ENCODE data around the gene RPA1.

DNA sequence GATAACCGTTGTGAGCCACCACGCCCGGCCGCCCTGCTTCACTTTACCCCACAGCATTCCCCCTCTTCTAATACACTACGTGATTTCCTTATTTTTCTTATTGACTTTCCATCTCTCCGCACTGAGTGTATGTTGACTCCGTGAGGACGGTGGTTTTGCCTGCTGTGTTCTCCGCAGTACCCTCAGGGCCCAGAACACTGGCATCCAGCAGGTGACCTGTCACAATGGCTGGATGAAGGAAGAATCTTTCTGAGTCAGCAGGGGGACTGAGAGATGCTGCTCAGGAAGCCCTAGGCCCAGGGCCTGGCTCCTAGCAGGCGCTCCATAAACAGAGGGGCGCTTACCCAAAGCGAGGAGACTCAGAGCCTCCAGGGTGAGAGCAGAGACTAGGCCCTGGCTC lies 115.8 kb downstream of the RPA1 start:
- TF ChIP-seq CTCF (IDR thresholded peaks at IDR 0.05) (no peak), SIN3A (IDR thresholded peaks at IDR 0.05; ENCODE audit: borderline replicate concordance, insufficient read depth, low read depth, low read length) (no peak), POLR2AphosphoS5 (IDR thresholded peaks at IDR 0.05; ENCODE audit: low read depth, low read length) (no peak)
